Heart left ventricle (tissue), 16 donors: ENCODE results near the gene MYH7. TPM values are rescaled to one million over a fixed set of nuclear protein-coding genes. Genes with fewer than 3 reads are reported as not detected.

ENCODE experiments used
- ATAC-seq, 4 donors: fragments of 200-7000 bp; cut with Tn5 transposase; one replicate each; pipeline ENCODE4 v1.9.1; 2020 to 2022; ENCODE audit warnings: moderate library complexity in 4 of 4, mild to moderate bottlenecking in 3 of 4, moderate number of reproducible peaks in 1 of 4
- DNase-seq, 5 donors: peaks; one replicate each; pipeline ENCODE4 v3.0.0-alpha.2; 2020
- H3K27ac ChIP-seq, 12 donors: fragments of 200-600 bp; sonication (generic) in 4 of 12; one replicate each; pipeline versions ENCODE4 v1.5.0 to v1.8.0; 2016 to 2022; ENCODE audit warnings: mild to moderate bottlenecking in 2 of 12
- H3K27me3 ChIP-seq, 9 donors: fragments of 200-600 bp; sonication (generic) in 2 of 9; one replicate each; pipeline versions ENCODE4 v1.5.1 to v1.8.0; 2016 to 2022; ENCODE audit warnings: mild to moderate bottlenecking in 3 of 9
- H3K36me3 ChIP-seq, 9 donors: fragments of 200-600 bp; sonication (generic) in 2 of 9; one replicate each; pipeline versions ENCODE4 v1.5.0 to v1.8.0; 2018 to 2022; ENCODE audit warnings: mild to moderate bottlenecking in 2 of 9
- H3K4me1 ChIP-seq, 12 donors: fragments of 200-600 bp; sonication (generic) in 4 of 12; one replicate each; pipeline versions ENCODE4 v1.5.0 to v1.8.0; 2016 to 2022; ENCODE audit warnings: mild to moderate bottlenecking in 3 of 12
- H3K4me3 ChIP-seq, 12 donors: fragments of 200-600 bp; sonication (generic) in 4 of 12; one replicate each; pipeline versions ENCODE4 v1.5.0 to v1.8.0; 2017 to 2022; ENCODE audit warnings: mild to moderate bottlenecking in 9 of 12, moderate library complexity in 4 of 12
- H3K9me3 ChIP-seq, 12 donors: fragments of 200-600 bp; sonication (generic) in 4 of 12; one replicate each; pipeline versions ENCODE4 v1.5.0 to v1.8.0; 2016 to 2022; ENCODE audit warnings: mild to moderate bottlenecking in 1 of 12
- POLR2A ChIP-seq, 2 donors: fragments of 450-650 bp; IDR thresholded peaks; one replicate each; pipeline ENCODE4 v1.6.1; 2017; ENCODE audit warnings: antibody characterized with exemption in 2 of 2, mild to moderate bottlenecking in 2 of 2, moderate library complexity in 2 of 2
- WGBS, 4 donors: extraction: QIAGEN DNeasy Blood & Tissue Kit in 2 of 4; methylation state at CpG; one replicate each; pipeline versions ENCODE4 v1.1.5 to v1.1.7; 2013 to 2018; 5-methylcytosine and 5-hydroxymethylcytosine counted together
- intact Hi-C, 10 donors: fragments of 100-400 bp; cut with DNase I; formaldehyde crosslinking; loops; one replicate each; pipeline versions ENCODE4 v1.11.1 to v1.14.2; 2022
- polyA plus RNA-seq, 2 donors: library from polyadenylated mRNA; stranded (reverse); fragments of 200-250 nt; gene quantifications; one replicate each; pipeline ENCODE4 v1.2.3, GENCODE V29; 2013
- total RNA-seq, 9 donors: library from RNA; depleted of rRNA in 2 of 9; stranded (reverse); fragments of >200 nt in 2 of 9; fragmentation: NEBNext Ultra II Directional in 3 of 9; extraction: Animal tissue kit (Norgen Biotek cat#: 25700) in 3 of 9; gene quantifications; one replicate each; pipeline versions ENCODE4 v1.1.0 to v1.2.4, GENCODE V29; 2016 to 2023
- TF ChIP-seq, protein P1 (sequence below), 12 donors: fragments of 200-600 bp; sonication (generic) in 4 of 12; IDR thresholded peaks; one replicate each; pipeline versions ENCODE4 v1.5.0 to v1.8.0; 2018 to 2022; ENCODE audit warnings: antibody characterized with exemption in 12 of 12, mild to moderate bottlenecking in 5 of 12
- donor health status: ischemic (EF 13 %, LVEDD 7.1; RV severe dilation, severe dysfunction).
- donor health status: healthy with polysubstance abuse.
- donor health status: DM: no; HTN: yes; CAD: no.
- donor health status: DM: no; HTN: no; CAD: no.
- donor health status: ischemic (EF 25% LVEDD 6.9; RV normal size, moderate dysfunction).
- donor health status: ischemic (EF 25% LVEDD 5.7; RV mildly dilated, moderate dysfunction).
- donor health status: healthy.
- donor health status: DM: yes; HTN: yes; CAD: no.
- donor health status: ischemic (EF 35%, LVEDD 5.7; RV mildly dilated, moderate dysfunction).
- donor health status: nonischemic (EF 11% LVEDD 7.7; RV severe dilation, severe dysfunction).
- donor health status: DM: yes; HTN: yes; CAD: no.
- donor health status: PGD.
- donor health status: ischemic (EF 29% LVEDD 5.4; RV normal size, mild dysfunction).
- donor health status: nonischemic (EF 23%, LVEDD 6.1; RV moderate dilation, normal function).

MYH7 gene
- total and polyA plus RNA-seq, 11 donors = 727 to 23,825 (median 14,589) TPM

DNA sequence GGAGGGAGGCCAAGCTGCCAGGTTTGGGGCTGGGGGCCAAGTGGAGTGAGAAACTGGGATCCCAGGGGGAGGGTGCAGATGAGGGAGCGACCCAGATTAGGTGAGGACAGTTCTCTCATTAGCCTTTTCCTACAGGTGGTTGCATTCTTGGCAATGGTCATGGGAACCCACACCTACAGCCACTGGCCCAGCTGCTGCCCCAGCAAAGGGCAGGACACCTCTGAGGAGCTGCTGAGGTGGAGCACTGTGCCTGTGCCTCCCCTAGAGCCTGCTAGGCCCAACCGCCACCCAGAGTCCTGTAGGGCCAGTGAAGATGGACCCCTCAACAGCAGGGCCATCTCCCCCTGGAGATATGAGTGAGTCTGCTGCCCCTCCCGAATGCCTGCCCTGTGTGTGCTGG lies 62.4 kb downstream of the MYH7 start:
- no peaks in the 10 kb centered on the region for H3K9me3 ChIP-seq
- no peak overlapping the region for H3K27ac ChIP-seq
- H3K36me3 ChIP-seq = no peaks in the 10 kb centered on the region
- no peak overlapping the region for H3K4me3 ChIP-seq
- no peaks in the 10 kb centered on the region for H3K27me3 ChIP-seq
- WGBS, 4 donors = 78 to 100% (median 88%) methylated on average over 1 to 3 of the region's 3 CpGs
- intact Hi-C loops = loop anchor here in 7 of 10 donors (5.0 to 10.0 kb wide), 5 partner anchors 36 to 248 kb away; no protein-coding TSS in a partner anchor
- TF ChIP-seq POLR2A (IDR thresholded peaks at IDR 0.05) = no peak
- TF ChIP-seq, protein P1, sequence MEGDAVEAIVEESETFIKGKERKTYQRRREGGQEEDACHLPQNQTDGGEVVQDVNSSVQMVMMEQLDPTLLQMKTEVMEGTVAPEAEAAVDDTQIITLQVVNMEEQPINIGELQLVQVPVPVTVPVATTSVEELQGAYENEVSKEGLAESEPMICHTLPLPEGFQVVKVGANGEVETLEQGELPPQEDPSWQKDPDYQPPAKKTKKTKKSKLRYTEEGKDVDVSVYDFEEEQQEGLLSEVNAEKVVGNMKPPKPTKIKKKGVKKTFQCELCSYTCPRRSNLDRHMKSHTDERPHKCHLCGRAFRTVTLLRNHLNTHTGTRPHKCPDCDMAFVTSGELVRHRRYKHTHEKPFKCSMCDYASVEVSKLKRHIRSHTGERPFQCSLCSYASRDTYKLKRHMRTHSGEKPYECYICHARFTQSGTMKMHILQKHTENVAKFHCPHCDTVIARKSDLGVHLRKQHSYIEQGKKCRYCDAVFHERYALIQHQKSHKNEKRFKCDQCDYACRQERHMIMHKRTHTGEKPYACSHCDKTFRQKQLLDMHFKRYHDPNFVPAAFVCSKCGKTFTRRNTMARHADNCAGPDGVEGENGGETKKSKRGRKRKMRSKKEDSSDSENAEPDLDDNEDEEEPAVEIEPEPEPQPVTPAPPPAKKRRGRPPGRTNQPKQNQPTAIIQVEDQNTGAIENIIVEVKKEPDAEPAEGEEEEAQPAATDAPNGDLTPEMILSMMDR (IDR thresholded peaks at IDR 0.05) = no peak
- peaks cover 0 to 11% (median 0%) of the 10 kb centered on the region in 12 donors for H3K4me1 ChIP-seq
- ATAC-seq (no peak), DNase-seq (no peak)

DNA sequence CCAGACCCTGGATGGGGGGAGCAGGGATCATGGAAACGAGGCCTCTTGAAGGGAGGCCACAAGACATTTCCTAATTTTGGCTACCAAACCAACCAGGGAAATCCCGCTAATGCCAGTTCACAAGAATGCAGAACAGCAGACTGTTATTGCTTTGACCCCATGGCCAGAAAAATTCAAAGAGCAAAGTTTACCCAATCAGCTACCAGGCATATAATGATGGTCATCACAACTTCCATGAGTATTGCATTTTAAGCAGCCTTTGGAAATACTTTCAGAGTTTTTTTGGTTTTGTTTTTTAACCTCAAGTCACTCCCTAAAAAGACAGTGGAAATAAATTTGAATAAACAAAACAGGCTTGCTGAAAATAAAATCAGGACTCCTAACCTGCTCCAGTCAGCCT lies 63.0 kb downstream of the MYH7 start, which contains the start of gene IL25:
TSS of gene IL25 (plus strand) at position 301 of the 400 bp plus-strand sequence.
- H3K36me3 ChIP-seq = no peaks in the 10 kb centered on the region
- DNase-seq (no peak), ATAC-seq (no peak)
- H3K9me3 ChIP-seq = no peaks in the 10 kb centered on the region
- no peak within 1 kb of the TSS for H3K4me3 ChIP-seq
- TF ChIP-seq, protein P1 (IDR thresholded peaks at IDR 0.05) = no peak
- no peak for TF ChIP-seq POLR2A (IDR thresholded peaks at IDR 0.05)
- intact Hi-C loops = loop anchor here in 7 of 10 donors (5.0 to 10.0 kb wide), 5 partner anchors 35 to 248 kb away; no protein-coding TSS in a partner anchor
- no peaks in the 10 kb centered on the region for H3K27me3 ChIP-seq
- H3K4me1 ChIP-seq = peaks cover 0 to 9% (median 0%) of the 10 kb centered on the region in 12 donors
- WGBS, 4 donors = 73 to 94% (median 82%) methylated on average over 2 of the region's 2 CpGs
- no peak within 1 kb of the TSS for H3K27ac ChIP-seq

DNA sequence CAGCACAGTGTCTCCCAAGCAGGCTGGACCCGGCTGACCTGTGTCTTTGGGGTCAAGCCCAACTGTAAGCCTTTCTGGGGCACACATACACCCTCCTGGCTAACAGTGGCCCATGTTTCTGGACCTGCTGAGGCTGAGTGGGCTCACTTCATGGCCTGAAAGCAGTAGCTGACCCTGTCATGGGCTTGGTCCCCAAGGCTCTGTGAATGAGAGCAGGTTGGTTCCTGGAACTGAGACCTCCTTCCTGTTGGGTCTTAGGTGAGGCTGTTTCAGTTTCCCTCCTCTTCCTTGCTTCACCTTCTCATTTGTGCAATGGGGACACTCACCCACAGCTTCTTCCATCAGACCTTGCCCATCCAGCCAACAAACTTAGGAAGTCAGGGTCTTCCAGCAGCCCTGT lies 63.6 kb downstream of the MYH7 start:
- no peak for DNase-seq
- Histone ChIP-seq H3K36me3 (no peaks in the 10 kb centered on the region), H3K27me3 (peaks cover 0 to 4% (median 0%) of the 10 kb centered on the region in 9 donors), H3K4me1 (peaks cover 0 to 5% (median 0%) of the 10 kb centered on the region in 12 donors), H3K27ac (no peak overlapping the region), H3K9me3 (no peaks in the 10 kb centered on the region), H3K4me3 (no peak overlapping the region)
- 79 to 100% (median 90%) methylated on average over 1 of the region's 1 CpG for WGBS, 4 donors
- intact Hi-C loops = loop anchor here in 7 of 10 donors (5.0 to 10.0 kb wide), 5 partner anchors 35 to 247 kb away; no protein-coding TSS in a partner anchor
- ATAC-seq = no peak
- TF ChIP-seq, protein P1 (IDR thresholded peaks at IDR 0.05) = no peak
- TF ChIP-seq POLR2A (IDR thresholded peaks at IDR 0.05) = no peak

DNA sequence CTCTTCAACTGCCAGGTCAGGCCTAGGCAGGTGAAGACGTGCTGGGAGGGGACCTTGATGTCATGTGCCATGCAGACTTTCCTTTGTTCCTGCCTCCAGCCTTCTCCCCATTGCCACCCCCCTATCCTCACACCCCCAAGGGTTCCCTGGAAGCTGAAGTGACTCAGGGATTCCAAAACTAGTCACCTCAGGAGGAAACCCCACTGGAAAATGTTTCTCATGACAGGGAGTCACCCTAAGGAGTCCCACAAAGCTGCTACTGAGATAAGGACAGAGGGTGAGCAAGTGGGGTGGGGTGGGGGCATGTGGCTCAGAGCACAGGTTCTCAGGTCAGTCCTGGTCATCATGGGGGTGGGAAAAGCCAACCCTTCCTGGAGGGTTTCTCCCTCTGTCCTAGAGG lies 65.2 kb downstream of the MYH7 start:
- intact Hi-C loops = loop anchor here in 7 of 10 donors (5.0 to 10.0 kb wide), 5 partner anchors 33 to 245 kb away; no protein-coding TSS in a partner anchor
- Histone ChIP-seq H3K27me3 (peaks cover 0 to 19% (median 0%) of the 10 kb centered on the region in 9 donors), H3K9me3 (no peaks in the 10 kb centered on the region), H3K27ac (no peak overlapping the region), H3K36me3 (no peaks in the 10 kb centered on the region), H3K4me3 (no peak overlapping the region), H3K4me1 (peaks cover 0 to 15% (median 3%) of the 10 kb centered on the region in 12 donors)
- TF ChIP-seq POLR2A (IDR thresholded peaks at IDR 0.05) = no peak
- TF ChIP-seq, protein P1 (IDR thresholded peaks at IDR 0.05) = no peak
- DNase-seq = no peak
- WGBS, 4 donors = 67 to 80% (median 71%) methylated on average over 1 of the region's 1 CpG
- no peak for ATAC-seq
